ENCODE measurements around the gene NLRX1.
A peak's percentile ranks its signal among the peaks of the same experiment; 100 is the strongest.
"Not testable (repeated sequence)": the region's sequence is repeated elsewhere in the genome, so short reads cannot be mapped to it uniquely, and the experiment has no call there.

Gene NLRX1, protein sequence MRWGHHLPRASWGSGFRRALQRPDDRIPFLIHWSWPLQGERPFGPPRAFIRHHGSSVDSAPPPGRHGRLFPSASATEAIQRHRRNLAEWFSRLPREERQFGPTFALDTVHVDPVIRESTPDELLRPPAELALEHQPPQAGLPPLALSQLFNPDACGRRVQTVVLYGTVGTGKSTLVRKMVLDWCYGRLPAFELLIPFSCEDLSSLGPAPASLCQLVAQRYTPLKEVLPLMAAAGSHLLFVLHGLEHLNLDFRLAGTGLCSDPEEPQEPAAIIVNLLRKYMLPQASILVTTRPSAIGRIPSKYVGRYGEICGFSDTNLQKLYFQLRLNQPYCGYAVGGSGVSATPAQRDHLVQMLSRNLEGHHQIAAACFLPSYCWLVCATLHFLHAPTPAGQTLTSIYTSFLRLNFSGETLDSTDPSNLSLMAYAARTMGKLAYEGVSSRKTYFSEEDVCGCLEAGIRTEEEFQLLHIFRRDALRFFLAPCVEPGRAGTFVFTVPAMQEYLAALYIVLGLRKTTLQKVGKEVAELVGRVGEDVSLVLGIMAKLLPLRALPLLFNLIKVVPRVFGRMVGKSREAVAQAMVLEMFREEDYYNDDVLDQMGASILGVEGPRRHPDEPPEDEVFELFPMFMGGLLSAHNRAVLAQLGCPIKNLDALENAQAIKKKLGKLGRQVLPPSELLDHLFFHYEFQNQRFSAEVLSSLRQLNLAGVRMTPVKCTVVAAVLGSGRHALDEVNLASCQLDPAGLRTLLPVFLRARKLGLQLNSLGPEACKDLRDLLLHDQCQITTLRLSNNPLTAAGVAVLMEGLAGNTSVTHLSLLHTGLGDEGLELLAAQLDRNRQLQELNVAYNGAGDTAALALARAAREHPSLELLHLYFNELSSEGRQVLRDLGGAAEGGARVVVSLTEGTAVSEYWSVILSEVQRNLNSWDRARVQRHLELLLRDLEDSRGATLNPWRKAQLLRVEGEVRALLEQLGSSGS

DNA sequence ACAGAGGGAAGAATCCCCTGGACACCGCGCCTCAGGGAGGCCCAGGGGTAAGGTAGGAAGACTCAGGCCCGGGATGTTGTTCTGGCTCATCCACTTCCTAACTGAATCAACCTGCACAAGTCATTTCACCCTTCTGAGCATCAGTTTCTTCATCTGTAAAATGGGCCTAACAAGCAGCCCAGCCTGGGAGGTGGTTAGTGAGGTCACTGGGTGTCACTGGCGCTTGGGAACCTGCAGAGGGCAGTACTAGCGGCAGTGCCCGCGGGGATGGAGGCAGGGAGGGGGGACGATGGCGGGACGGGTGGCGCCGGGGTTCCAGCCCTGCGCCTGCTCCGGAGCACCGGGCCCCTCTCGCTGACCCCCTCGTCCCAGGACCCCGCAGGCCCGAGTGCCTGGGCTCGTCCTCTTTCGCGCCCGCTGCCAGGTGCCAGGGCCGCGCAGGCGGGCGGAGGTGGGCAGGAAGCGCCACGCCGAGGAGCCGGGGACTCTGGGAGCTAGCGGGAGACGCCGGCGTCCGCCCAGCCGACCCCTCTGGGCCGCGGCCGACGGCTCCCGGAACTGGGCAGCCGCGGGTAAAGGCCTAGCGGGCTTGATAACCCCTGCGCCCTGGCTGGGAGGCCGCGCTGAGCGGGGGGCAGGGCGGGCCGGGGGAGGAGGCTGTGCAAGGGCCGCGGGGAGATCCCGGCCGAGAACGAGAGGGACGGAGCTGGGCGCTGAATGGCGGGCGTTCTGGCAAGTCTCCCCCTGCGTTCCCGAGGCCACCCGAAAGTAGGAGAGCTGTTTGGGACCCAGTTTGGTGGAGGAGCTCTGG lies at the start of gene NLRX1:
TSS of gene NLRX1 (plus strand) at position 255 of the 811 bp plus-strand sequence. CDS start 2,679 bp downstream, outside the sequence.
- peak; percentile 85 for DNase-seq (ENCODE audit: low spot score)

DNA sequence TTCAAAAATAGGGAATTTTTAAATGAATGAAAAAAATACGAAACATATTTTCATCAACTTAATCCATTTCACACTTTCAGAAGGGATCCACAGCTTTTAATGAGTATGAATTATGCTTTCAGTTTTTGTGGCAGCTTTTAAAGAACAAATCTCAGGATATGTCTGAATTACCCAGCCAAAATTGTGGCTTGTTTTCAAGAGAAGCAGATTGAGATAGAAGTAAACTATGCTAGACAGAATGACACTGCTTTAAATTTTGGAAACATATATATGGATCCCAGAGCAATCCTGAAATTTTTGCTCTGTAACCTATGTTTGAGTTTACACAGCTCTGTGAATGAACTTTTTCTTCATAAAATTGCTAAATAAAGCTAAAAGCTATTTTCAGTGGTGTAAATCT lies 49.6 kb upstream of the NLRX1 start:
- no peak for DNase-seq (ENCODE audit: low spot score)

DNA sequence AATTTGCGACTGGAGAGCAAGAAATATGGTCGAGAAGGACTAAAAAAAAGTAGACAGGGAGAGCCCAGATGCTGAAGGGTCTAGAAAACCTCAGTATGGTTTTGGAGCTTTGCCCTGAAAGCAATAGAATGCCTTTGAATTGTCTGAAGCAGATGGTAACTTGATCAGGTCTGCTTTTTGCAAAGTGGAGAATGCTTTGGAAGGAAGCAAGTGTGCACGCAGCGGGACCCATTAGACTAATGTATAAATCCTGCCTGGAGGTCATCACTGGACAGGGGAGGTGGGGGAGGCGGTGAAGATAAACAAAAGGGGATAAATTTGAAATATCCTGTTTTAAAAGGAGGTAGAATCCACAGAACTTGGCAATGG lies 47.9 kb upstream of the NLRX1 start:
- no peak for DNase-seq (ENCODE audit: low spot score)

DNA sequence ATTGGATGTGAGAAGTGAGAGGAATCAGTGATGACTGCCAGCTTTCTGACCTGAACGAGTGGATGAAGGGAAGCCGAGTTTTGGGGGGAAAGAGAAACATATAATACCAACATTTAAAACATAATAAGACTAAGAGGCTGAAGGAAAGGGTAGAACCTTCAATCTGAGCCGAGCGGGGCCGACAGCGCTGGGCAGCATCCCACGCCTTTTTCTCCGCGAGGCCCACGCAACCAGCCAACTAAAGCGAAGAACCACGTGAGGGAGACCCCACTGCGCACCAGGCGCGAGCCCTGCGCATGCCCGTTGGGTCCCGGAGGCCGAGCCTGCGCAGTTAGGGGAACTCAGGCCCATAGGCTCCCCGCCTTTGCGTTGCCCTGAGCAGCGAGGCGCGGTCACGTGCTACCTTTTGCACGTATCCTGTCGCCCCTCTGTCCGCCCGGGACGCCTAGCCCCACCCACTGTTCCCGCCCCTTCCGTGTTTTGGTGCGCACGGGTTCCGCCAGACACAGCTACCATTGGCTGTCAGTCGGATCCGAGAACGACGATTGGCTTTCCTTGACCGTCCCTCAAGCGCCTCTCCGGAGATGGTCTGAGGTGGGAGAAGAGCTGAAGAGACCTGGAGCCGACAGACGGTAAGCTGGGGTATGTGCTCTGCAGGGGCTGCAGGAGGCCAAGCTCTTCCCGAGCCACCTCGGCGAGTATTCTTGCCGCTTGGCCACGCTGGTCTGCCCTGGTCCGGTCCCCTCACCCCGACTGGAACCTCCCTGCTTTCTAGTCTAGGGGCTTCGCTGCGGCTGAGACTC lies 47.3 kb upstream of the NLRX1 start, which contains the start of gene HINFP:
TSS of gene HINFP (plus strand) at position 573 of the 803 bp plus-strand sequence. CDS start 5,365 bp downstream, outside the sequence.
- peak; percentile 99 for DNase-seq (ENCODE audit: low spot score)

DNA sequence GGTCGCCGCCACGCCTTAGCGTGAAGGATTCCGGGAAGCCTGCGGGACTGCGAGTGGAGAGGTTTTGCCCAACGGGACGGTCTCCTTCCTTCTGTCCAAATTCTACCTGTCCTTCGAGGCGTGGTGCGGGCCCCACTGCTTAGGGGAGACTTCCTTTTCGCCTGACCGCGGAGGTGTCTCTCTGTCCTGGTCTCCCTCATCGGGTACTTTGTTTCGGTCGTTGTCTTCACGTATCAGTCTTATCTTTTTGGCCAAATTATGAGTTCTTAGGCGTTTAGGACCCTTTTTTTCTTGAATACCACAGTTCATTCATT lies 46.8 kb upstream of the NLRX1 start:
- DNase-seq (ENCODE audit: low spot score) = no peak

DNA sequence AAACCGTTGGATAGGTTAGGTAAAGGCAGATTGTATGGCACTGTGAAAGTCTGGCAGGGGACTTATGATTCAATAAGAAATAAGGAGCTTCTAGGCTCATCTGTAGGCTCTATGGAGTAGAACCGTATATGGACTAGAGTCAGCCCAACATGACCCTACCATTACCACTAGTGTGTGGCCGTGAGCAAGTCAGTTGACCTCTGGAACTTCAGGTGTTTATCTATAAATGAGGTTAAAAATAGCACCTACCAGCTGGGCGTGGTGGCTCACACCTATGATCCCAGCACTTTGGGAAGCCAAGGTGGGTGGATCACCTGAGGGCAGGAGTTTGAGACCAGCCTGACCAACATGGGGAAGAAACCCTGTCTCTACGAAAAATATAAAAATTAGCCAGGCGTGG lies 42.7 kb upstream of the NLRX1 start:
- DNase-seq (ENCODE audit: low spot score) = no peak

DNA sequence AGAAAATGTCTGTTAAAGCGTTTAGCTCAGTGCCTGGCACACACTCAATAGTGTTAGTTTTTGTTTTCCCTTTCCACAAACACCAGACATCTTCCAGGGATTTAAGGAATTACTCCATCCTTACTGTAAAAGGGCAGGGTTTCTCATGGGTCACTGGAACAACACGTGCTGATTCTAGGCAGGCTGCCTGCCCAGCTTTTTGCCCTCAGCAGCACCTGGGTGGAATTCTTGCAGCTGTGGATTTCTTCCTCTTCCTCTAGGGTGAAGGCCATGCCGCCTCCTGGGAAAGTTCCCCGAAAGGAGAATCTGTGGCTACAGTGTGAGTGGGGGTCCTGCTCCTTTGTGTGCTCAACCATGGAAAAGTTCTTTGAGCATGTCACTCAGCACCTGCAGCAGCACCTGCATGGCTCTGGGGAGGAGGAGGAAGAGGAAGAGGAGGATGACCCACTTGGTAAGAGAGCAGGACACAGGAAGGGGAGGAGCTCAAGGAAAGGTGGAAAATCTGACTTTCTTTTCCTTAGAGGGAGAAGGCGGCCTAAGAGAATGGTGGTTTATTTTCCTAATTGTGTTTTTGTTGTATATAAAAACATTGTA lies 41.8 kb upstream of the NLRX1 start:
- DNase-seq (ENCODE audit: low spot score) = no peak

DNA sequence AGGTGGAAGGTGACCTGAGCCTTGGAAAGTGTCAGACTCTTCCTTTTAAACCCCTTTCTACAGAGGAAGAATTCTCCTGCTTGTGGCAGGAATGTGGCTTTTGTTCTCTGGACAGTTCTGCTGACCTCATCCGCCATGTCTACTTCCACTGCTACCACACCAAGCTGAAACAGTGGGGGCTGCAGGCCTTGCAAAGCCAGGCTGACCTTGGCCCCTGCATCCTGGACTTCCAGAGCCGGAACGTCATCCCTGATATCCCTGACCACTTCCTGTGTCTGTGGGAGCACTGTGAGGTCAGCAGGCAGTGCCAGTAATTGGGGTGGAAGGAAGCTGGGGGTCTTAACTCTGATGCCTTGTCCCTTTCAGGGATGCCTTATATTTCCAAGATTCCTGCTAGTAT lies 37.9 kb upstream of the NLRX1 start:
- DNase-seq (ENCODE audit: low spot score) = no peak

DNA sequence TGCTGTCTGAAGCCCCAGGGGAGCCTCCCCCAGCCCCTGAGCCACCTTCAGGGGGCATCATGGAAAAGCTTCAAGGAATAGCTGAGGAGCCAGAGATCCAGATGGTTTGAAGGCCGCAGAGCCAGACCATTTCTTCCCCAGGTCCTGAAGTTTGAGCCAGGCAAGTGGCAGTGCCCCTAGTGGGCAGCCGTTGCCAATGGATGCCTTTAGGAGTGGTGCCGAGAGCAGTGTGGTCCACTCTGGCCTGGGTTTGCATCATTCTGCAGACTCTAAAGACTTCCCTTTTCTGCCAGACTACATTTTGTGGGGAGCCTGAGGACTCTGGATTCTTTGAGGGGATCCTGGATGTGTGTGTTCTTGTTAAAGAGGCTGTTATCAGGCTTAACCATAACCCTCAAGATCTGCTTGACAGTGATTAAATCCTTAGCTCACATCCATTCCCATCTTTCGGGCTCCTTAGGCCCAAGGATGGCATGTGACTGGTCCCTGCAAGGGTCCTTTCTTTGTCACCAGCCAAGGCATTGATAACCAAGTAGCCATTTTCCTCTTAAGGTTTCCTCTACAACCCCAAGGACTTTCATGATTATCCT lies 34.0 kb upstream of the NLRX1 start:
- DNase-seq (ENCODE audit: low spot score) = no peak

DNA sequence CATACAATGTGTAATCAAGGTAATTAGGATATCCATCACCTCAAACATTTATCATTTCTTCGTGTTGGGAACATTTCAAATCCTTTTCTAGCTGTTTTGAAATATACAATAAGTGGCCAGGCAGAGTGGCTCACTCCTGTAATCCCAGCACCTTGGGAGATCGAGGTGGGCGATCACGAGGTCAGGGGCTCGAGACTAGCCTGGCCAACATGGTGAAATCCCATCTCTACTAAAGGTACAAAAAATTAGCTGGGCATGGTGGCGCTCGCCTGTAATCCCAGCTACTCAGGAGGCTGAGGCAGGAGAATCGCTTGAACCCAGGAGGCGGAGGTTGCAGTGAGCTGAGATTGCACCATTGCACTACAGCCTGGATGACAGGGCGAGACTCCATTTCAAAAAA lies 29.2 kb upstream of the NLRX1 start:
- DNase-seq (ENCODE audit: low spot score) = not testable (repeated sequence)

DNA sequence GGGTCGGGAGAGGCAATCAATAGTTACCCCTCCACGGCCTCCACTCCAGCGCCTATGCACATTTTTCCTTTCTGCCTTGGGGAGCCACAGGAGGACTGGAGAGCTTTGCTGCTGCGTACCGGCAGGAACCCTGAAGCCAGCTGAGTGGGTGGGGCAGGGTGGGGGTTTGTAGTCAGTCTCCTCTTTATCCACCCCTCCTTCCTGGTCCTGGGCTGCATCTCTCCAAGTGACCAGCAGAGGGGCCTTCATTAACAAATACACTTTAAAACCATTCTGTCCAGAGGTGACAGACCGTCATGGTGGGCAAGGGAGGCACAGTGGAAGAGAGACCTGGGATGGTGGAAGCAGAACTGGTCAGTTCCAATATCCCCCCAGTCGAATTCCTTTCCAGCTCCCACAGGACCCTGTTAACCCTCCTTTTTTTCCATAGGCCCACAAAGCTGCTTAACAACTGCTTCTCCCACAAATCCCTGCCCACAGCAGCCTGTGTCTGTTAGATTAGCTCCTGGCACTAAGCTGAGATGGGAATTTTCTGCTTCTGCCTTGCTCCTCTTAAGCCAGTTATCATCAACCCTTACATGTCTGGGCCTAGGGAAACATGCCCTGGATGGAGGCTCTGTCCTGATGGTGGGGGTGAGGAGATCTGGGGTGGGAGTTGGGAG lies 23.6 kb upstream of the NLRX1 start:
- DNase-seq (ENCODE audit: low spot score) = peak; percentile 74

DNA sequence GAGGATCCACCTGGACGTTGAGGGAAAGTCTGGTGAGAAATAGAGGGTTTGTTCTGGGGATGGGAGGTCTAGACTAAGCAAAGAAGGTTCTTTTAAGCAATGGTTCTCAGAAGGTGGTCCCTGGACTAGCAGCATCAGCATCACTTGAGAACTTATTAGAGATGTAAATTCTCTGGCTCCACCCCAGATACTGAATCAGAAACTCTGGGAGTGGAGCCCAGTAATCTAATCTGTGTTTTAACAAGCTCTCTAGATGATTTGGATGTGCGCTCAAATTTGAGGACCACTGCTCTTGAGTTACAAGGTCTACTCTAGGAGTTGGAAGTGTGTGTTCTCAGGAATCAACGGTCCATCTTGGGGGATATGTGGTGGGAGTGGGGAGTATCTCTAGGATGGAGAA lies 23.0 kb upstream of the NLRX1 start:
- DNase-seq (ENCODE audit: low spot score) = no peak

DNA sequence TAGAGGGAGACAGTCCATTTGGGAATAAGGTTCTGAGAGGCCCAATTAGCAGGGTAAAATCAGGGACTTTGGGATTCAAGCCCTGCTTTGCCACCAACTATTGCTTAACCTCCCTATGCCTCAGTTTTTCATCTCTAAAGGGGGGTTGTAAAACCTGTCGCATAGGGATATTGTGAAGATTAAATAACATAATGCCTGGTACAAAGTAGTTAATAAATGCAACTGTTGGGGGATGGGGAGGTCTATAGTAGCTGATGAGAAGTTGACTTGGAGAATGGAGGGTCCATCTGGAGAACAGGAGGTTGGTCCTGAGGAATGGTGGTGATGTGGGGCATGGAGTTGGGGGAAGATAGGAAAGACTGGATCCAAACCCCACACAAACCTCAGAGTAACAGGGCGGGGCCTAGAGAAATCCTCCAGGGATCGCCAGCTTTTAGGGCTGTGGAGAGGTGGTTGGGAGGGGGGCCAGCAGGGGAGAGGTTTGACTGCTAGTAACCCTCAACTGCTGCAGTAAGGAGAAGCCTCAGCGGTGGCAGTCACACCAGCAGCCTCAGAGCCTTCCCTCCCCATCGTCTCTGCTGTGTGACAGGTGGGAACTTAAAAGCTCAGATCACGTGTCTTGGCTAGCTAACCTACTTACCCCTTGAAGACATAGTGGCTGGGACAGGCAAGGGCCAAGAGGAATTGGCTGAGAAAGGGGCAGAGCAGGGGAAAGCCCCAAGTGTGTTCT lies 20.8 kb upstream of the NLRX1 start:
- no peak for DNase-seq (ENCODE audit: low spot score)

DNA sequence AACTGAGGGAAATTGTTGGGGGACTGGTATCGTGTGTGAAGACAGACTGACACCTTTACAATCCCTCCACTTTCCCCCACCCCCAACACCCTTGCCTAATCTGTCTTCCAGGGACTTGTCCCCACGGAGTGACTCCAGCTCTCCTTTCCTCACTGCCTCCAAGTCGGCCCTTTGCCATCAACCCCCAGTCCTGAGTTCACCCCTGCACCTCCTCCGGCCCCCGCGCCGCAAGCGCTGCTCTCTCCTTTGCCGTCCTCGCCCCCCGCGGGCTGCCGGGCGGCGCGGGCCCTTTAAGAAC lies 19.9 kb upstream of the NLRX1 start:
- no peak for DNase-seq (ENCODE audit: low spot score)

DNA sequence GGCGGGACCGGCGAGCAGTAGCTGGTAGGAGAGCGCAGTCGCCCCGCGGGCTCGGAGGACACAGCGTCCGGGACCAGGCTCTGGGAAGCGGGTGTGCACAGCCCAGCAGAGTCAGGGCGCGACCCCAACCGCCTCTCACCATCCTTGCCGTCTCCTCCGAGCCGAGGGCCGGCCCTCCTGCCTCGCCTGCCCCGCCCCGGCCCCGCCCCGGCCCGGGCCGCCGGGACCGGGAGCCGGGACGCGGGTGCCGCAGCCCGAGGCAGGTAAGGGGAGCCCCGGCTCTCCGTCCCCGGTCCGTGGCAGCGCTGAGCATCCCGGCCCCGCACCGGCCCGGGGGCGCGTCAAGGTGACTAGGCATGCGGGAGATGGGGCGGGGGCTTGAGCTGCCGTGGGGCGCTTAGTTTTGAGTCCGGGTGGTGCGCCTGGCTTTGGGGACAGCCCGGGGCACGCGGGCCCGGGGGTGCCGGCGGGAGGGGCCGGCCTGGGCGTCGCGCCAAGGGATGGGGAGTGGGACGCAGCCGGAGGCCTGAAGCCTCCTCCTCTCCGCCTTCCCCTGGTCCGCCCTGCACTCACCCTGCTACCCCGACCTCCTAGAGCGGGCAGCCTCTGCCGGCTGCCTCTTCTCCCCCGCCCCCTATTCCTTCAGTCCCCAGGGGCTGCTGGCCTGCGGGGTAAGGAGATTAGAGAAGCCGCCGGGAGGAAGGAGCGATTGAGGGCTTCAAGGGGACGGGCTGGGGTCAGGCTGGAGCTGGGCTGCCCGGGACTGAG lies 19.3 kb upstream of the NLRX1 start, which contains the start of gene ABCG4:
TSS of gene ABCG4 (plus strand) at position 35 of the 768 bp plus-strand sequence. CDS start 914 bp downstream, outside the sequence.
- no peak for DNase-seq (ENCODE audit: low spot score)

DNA sequence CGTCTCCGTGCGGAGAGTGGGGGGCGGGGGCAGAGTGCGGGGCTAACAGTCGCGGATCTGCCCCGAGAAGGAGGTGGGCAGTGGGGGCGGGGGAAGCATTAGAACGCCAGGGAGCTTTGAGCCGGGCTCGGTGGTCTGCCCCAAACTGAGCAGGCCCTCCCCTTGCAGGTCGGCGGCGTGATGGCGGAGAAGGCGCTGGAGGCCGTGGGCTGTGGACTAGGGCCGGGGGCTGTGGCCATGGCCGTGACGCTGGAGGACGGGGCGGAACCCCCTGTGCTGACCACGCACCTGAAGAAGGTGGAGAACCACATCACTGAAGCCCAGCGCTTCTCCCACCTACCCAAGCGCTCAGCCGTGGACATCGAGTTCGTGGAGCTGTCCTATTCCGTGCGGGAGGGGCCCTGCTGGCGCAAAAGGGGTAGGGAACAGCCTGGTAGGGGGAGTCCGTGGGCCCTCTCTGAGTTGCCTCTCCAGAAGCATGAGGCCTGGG lies 18.7 kb upstream of the NLRX1 start:
- no peak for DNase-seq (ENCODE audit: low spot score)

DNA sequence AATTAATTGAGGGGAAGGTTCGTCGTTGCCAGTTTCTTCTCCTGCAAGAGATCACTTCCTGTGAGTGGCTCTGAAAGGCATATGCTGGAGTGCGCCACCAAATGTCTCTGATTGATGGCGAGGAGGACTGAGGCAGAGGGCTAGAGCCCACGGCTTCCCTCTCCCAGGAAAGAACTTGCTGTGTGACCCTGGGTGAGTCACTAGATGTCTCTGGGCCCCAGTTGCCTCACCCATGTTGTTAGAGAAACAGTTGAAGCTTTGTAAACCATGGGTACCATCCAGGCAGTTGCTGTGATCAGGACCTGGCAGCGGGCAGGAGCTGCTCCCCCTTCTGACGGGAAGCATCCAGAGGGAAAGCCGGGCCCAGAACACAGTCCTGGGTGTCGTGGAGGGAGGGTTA lies 16.5 kb upstream of the NLRX1 start:
- no peak for DNase-seq (ENCODE audit: low spot score)

DNA sequence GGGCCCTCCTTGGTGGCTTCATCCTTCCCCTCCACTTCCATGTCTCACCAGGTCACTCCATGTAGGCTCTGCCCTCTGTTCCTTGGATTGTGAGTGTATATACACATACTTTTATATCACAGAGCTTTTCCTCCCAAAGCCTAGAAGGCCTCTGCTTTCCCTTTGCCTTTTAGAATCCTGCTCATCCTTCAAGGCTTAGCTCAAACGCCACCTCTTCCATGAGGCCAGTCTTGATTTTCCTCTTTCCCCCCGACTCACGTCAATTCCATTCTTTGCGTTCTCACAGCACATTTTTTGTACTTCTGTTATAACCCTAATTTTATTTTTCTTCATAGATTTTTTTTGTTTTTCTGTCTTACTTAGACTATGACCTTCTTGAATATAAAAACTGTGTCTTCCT lies 15.9 kb upstream of the NLRX1 start:
- no peak for DNase-seq (ENCODE audit: low spot score)
